Left cardiac atrium (tissue), 4 donors: Measurements from ENCODE around the gene ARMC2. TPM values are rescaled to one million over a fixed set of nuclear protein-coding genes. Genes with fewer than 3 reads are reported as not detected.
"Not testable (repeated sequence)": the region's sequence is repeated elsewhere in the genome, so short reads cannot be mapped to it uniquely, and the experiment has no call there.

Experiments used
- ATAC-seq, 2 donors: fragments of 200-7000 bp; cut with Tn5 transposase; one replicate each; pipeline ENCODE4 v1.9.1; 2020; ENCODE audit warnings: mild to moderate bottlenecking in 2 of 2, moderate library complexity in 2 of 2
- DNase-seq: peaks from one replicate; pipeline ENCODE4 v3.0.0-alpha.2; 2020
- intact Hi-C, 2 donors: fragments of 100-400 bp; cut with DNase I; formaldehyde crosslinking; loops; one replicate each; pipeline versions ENCODE4 v1.14.1 to v1.15.1; 2022 to 2023
- total RNA-seq, 2 donors: library from RNA; stranded (reverse); fragmentation: NEBNext Ultra II Directional; extraction: Animal tissue kit (Norgen Biotek cat#: 25700); gene quantifications; one replicate each; pipeline ENCODE4 v1.2.1, GENCODE V29; 2021
- donor health status: DM: no; HTN: yes; CAD: no.
- donor health status: DM: no; HTN: yes; CAD: no; lungs with severe emphysema.
- donor health status: DM: yes; HTN: yes; CAD: no.
- donor health status: Dilated cardiomyopathy.

The ARMC2 gene
- total RNA-seq, 2 donors from 2014 or later: 8.0 to 9.2 TPM

GRCh38 chr6:108960601-108961000 lies 112.4 kb downstream of the ARMC2 start:
- ATAC-seq: peak in 1 of 2 donors; percentile 17
- DNase-seq: no peak

GRCh38 chr6:108961077-108961476 lies 112.9 kb downstream of the ARMC2 start:
- intact Hi-C loops: no loop called here
- ATAC-seq (no peak), DNase-seq (no peak)

More at GRCh38 chr6:108960601-108961000, 112.4 kb downstream of the ARMC2 start:
- intact Hi-C loops: no loop called here

DNA sequence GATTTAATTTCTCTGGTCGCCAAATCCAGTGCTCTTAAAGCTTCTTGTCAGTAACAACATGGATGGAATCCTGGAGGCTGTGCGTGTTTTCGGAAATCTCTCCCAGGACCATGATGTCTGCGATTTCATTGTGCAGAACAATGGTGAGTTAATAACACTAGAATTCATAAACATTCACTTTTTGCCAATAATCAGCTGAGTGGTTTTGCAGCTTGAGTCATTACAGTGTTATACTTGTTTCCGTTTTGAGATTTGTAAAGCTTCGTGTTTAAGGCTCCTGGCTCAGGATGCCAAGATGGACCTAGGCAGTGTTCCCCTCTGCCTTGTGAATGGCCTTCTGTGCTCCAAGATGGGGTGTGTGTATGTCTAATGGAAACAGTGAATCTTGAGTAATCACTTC lies 113.8 kb downstream of the ARMC2 start:
- DNase-seq (no peak), ATAC-seq (no peak)
- intact Hi-C loops: no loop called here

DNA sequence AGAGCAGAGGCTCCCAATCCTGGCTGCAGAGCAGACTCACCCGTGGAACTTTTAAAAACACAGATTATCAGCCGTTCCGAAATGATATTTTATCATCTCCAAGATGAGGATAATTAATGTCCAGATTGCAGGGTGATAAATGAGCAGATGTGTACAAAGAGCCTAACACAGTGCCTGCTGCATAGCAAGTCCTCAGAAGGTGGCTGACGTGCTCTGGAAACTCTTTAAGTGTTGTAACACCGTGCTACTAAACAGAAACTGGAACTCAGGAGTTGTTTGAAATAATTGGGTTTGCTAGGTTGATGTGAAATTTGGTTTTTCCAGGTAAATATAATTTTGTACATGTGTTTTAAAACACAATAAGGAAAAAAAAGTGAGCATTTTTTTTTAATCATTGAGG lies 118.0 kb downstream of the ARMC2 start:
- no peak for DNase-seq
- intact Hi-C loops: no loop called here
- ATAC-seq: no peak

DNA sequence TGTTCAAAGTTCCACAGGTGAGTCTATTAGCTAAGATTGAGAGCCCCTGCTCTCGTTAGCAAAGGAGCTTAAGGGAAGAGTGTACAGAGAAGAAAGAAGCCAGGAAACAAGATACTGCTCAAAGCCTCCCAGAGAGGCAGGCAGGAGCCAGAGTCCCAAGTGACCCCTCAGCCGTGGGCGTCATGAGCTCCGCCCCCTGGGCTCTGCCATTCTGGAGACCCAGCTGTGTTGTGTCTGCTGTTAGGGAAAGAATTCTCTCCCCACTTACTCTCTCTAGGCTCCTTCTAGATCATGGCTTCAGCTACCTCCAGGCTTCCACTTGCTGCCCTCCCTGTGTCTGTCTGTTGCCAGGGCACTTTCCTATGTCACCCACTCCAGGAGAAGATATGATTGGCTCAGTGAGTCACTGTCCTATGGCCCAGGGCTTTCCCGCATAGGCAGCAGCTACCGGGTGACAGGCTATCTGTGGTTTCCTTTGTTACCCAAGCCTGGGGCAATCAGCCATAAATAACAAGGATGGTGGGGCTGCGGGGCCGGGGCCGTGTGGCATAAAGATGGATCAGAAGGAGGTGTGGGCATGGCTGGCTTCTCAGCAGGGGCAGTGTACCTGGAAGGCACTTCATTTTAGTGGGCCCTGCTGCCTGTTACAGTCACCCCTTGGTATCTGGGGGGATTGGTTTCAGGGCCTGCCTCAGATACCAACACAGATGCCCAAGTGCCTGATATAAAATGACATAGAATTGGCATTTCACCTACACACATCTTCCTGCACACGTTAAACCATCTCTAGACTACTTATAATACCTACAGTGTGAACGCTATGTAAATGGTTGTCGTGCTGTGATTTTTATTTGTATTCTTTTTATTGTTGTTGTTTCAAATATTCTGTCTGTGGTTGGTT lies 118.9 kb downstream of the ARMC2 start:
- ATAC-seq: peak; percentile 39 to 79
- peak; percentile 59 for DNase-seq
- intact Hi-C loops: no loop called here

GRCh38 chr6:108968325-108969316 lies 120.4 kb downstream of the ARMC2 start:
- ATAC-seq: no peak
- intact Hi-C loops: no loop called here
- DNase-seq: no peak

DNA sequence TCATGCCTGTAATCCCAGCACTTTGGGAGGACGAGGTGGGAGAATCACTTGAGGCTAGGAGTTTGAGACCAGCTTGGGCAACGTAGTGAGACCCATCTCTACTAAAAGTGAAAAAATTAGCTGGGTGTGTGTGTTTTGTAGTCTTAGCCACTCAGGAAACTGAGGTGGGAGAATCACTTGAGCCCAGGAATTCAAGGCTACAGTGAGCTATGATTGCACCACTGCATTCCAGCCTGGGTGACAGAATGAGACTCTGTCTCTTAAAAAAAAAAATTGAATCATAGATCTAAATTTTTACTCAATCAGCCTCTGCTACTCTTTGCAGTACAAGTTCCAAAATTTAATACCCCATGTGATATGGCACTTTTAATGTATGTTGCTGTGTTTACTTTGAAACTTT lies 121.6 kb downstream of the ARMC2 start:
- intact Hi-C loops: no loop called here
- ATAC-seq: no peak
- no peak for DNase-seq

- intact Hi-C loops: no loop called here
- DNase-seq (no peak), ATAC-seq (no peak)
Observed at GRCh38 chr6:108974201-108974600, 126.0 kb downstream of the ARMC2 start.

- ATAC-seq, intact Hi-C loops: not testable (repeated sequence)
Observed at GRCh38 chr6:108978638-108979037, 130.4 kb downstream of the ARMC2 start.

GRCh38 chr6:108982154-108983113 lies 134.2 kb downstream of the ARMC2 start:
- ATAC-seq: peak; percentile 30 to 41
- intact Hi-C loops: no loop called here
- DNase-seq: no peak

More at GRCh38 chr6:108978638-108979037, 130.4 kb downstream of the ARMC2 start:
- DNase-seq: not testable (repeated sequence)

- intact Hi-C loops: no loop called here
- DNase-seq (no peak), ATAC-seq (no peak)
Observed at GRCh38 chr6:108983151-108983550, 134.9 kb downstream of the ARMC2 start.

DNA sequence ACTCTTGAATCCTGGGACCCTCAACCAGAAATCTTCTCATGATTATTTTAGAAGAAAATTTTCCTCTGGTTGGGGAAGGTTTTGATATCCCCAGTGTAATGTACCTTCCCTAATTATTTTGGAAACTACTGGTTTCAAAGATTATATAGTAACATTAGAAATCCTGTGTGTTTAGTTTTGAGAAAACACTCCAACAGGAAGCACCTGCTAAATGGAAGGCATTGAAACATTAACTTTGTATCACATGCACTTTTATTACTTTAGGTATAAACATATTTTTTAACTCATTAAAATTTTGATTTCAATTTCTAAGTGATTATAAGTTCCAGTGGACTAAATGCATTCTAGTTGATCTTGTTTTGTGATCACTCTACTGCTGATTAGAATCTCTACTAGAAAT lies 137.1 kb downstream of the ARMC2 start:
- DNase-seq (no peak), ATAC-seq (no peak)
- intact Hi-C loops: no loop called here

DNA sequence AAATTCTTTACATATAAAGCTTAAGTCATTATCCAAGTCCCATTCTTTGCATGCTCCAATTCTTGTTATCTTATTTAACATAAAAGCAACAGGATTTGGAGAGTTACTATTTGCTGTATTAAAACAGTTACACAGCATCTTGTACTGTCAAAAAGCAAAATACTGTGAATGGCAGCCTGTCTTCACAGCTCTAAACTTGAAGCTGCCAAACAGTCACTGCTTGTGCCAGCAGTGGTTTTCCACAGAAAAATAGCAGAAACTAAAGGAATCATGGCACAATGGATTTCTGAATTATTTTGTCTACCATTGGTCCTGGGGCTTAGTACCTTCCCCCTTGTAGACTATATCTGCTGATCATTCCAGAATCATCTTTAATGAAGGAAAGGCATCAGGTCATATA lies 138.9 kb downstream of the ARMC2 start:
- intact Hi-C loops: no loop called here
- DNase-seq: no peak
- ATAC-seq: no peak

GRCh38 chr6:108988296-108988695 lies 140.1 kb downstream of the ARMC2 start:
- no peak for DNase-seq
- peak in 1 of 2 donors; percentile 58 for ATAC-seq
- intact Hi-C loops: no loop called here

DNA sequence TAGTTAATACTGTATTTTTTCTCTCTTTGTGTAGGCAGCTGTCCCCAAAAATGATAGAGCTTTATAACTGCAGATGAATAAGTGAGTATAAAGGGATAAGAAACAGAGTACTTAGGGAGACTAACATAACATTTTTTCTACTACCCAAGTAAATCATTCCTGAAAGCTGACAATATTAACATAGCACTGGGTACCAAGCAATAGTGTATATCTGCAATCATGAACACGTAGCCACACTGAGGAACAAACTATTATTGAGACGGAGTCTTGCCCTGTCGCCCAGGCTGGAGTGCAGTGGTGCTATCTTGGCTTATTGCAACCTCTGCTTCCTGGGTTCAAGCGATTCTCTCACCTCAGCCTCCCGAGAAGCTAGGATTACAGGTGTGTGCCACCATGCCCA lies 140.5 kb downstream of the ARMC2 start:
- ATAC-seq (no peak), DNase-seq (no peak)
- intact Hi-C loops: no loop called here

- intact Hi-C loops: no loop called here
- ATAC-seq: no peak
- DNase-seq: no peak
Observed at GRCh38 chr6:108989700-108990099, 141.5 kb downstream of the ARMC2 start.

- DNase-seq: no peak
- intact Hi-C loops: no loop called here
- ATAC-seq: no peak
Observed at GRCh38 chr6:108993876-108994275, 145.7 kb downstream of the ARMC2 start.

- no peak for DNase-seq
- intact Hi-C loops: no loop called here
- ATAC-seq: no peak
Observed at GRCh38 chr6:108995296-108995695, 147.1 kb downstream of the ARMC2 start.

GRCh38 chr6:108996208-108996607 lies 148.0 kb downstream of the ARMC2 start:
- ATAC-seq: no peak
- DNase-seq: no peak
- intact Hi-C loops: no loop called here
